C4-2B (cell line): ENCODE measurements around the gene ARFRP1.

Experiments
- ZFX ChIP-seq: fragments of 450-650 bp; IDR thresholded peaks from 2 replicates; pipeline ENCODE4 v1.6.1; 2017
- TF ChIP-seq, protein P1 (sequence below): fragments of 450-650 bp; conservative IDR thresholded peaks from 2 replicates; pipeline ENCODE4 v1.5.1; 2017; ENCODE audit warnings: mild to moderate bottlenecking

DNA sequence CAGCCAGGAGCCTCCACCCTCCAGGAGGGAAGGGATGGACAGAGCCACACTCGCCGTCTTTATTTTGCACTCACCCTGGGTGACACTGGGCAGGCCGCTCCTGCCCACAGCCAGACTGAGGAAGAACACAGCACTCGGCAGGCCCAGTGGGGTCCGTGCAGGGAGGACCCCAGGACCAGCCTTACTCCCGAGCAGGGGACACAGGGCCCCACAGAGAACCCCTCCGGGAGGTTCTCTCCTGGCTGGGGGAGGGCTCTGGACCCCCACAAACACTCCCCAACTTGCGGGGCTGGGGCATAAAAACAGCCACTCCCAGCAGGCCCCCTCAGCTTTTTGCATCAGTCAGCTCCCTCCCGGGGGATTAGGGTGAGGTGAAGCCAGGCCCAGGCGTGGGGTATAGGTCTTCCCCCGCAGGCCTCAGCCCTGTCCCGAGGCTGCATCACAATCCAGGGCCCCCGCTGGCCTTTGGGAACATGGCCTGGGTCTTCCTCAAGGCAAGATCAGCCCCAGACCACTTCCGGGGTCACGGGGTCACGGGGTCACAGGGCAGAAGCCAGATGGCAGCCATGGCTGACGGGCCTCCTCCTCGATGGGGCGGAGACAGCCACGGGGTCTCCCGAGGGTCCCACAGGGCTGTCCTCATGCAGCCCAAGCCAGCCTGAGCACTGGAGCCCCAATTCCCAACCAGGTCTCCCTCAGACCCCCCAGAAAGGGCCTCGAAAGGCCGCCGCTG is 8.1 kb downstream of the ARFRP1 start:
- TF ChIP-seq, protein P1, sequence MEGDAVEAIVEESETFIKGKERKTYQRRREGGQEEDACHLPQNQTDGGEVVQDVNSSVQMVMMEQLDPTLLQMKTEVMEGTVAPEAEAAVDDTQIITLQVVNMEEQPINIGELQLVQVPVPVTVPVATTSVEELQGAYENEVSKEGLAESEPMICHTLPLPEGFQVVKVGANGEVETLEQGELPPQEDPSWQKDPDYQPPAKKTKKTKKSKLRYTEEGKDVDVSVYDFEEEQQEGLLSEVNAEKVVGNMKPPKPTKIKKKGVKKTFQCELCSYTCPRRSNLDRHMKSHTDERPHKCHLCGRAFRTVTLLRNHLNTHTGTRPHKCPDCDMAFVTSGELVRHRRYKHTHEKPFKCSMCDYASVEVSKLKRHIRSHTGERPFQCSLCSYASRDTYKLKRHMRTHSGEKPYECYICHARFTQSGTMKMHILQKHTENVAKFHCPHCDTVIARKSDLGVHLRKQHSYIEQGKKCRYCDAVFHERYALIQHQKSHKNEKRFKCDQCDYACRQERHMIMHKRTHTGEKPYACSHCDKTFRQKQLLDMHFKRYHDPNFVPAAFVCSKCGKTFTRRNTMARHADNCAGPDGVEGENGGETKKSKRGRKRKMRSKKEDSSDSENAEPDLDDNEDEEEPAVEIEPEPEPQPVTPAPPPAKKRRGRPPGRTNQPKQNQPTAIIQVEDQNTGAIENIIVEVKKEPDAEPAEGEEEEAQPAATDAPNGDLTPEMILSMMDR = no peak
- TF ChIP-seq ZFX = no peak
